Mesodermal cell (in vitro differentiated cells): ENCODE measurements around the gene CAMKV.
A peak's percentile ranks its signal among the peaks of the same experiment; 100 is the strongest.

Source experiments
- H3K27ac ChIP-seq: 2 replicates; pipeline ENCODE4 v1.7.0; 2013; ENCODE audit warnings: mild to moderate bottlenecking, low read depth, low read length, moderate library complexity; ENCODE audit not compliant: severe bottlenecking
- H3K36me3 ChIP-seq: 2 replicates; pipeline ENCODE4 v1.7.1; 2013; ENCODE audit warnings: mild to moderate bottlenecking, low read length, moderate library complexity; ENCODE audit not compliant: control insufficient read depth, insufficient read depth
- H3K4me1 ChIP-seq: one replicate; pipeline ENCODE4 v1.7.1; 2013; ENCODE audit warnings: mild to moderate bottlenecking, low read length; ENCODE audit not compliant: insufficient read depth, control insufficient read depth, poor library complexity, severe bottlenecking
- H3K4me3 ChIP-seq: 2 replicates; pipeline ENCODE4 v1.7.0; 2013; ENCODE audit warnings: low read length, control low read depth, mild to moderate bottlenecking; ENCODE audit not compliant: insufficient read depth, poor library complexity, severe bottlenecking; ENCODE audit errors: extremely low read depth
- H3K9me3 ChIP-seq: 2 replicates; pipeline ENCODE4 v1.7.1; 2013; ENCODE audit warnings: mild to moderate bottlenecking, low read length, moderate library complexity; ENCODE audit not compliant: control insufficient read depth
- WGBS, 2 experiments: methylation state at CpG; one replicate each; pipeline ENCODE4 v1.1.5; 2013; ENCODE audit warnings: missing lambda C conversion rate in 2 of 2; ENCODE audit not compliant: insufficient coverage in 2 of 2; 5-methylcytosine and 5-hydroxymethylcytosine counted together

The CAMKV gene

DNA sequence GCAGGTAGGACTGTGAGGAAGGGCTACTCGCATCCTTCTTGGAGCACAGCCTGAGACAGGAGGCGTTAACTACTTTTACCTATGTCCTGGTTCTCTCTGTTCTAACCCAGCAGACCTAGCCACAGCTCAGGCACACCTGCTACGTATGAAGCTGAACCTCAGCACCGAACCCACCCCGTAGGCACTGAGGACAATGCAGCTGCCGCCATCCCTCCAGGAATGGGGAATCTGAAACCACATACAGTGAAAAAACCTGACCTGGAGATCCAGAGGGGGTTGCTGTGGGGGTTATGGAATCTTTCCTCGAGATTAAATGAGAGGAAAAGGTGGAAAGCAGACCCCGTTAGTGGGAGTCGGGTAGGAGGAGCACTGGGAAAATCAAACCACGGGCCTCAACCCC lies 19.6 kb upstream of the CAMKV start:
- Histone ChIP-seq H3K36me3 (no peaks in the 10 kb centered on the region), H3K27ac (no peak overlapping the region), H3K9me3 (no peaks in the 10 kb centered on the region), H3K4me1 (no peaks in the 10 kb centered on the region), H3K4me3 (no peak overlapping the region)
- WGBS, 2 experiments, result 76 to 86% methylated on average over 10 of the region's 10 CpGs

DNA sequence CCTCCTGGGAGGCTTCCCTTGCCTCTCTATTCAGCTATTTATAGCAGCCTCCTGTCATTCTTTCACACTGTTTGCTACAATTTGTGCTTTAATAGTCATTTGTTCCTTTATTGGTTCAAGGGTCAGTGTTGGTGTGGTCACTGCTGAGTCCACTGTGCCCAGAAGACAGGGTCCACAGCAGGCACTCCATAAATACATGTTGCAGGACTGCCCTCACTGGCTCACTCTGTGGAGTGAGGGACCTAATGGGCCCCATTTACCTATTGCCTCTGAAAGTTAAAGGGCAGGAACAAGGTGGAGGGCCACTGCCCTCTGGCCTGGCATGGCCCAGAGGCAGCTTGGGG lies 17.2 kb upstream of the CAMKV start:
- Histone ChIP-seq H3K27ac (no peak overlapping the region), H3K4me1 (no peaks in the 10 kb centered on the region)

DNA sequence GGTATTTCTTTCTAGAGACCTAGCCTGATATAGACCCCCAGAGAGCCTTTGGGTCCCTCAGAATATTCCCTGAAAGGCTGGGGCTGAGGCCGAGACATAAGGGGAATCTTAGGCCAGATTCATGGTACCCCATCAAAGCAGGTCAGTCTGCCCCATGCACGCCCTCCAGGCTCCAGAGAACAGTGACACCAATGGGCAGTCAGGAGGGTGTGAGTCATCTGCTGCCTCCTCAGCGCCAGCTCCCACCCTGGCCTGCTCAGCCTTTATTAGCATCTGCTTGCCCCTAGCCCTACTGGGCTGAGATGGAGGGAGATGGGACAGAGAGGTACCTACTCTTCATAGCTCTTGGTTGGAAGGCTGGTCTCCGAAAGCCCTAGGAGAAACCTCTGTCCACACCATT lies 14.3 kb upstream of the CAMKV start:
- 80 to 98% methylated on average over 4 of the region's 4 CpGs for WGBS, 2 experiments
- no peak overlapping the region for H3K27ac ChIP-seq
- H3K4me1 ChIP-seq, result peaks cover 11% of the 10 kb centered on the region
- H3K36me3 ChIP-seq, result no peaks in the 10 kb centered on the region
- H3K9me3 ChIP-seq, result no peaks in the 10 kb centered on the region
- H3K4me3 ChIP-seq, result no peak overlapping the region

More for the DNA sequence above, 17.2 kb upstream of the CAMKV start:
- Histone ChIP-seq H3K4me3 (no peak overlapping the region), H3K36me3 (no peaks in the 10 kb centered on the region), H3K9me3 (no peaks in the 10 kb centered on the region)

DNA sequence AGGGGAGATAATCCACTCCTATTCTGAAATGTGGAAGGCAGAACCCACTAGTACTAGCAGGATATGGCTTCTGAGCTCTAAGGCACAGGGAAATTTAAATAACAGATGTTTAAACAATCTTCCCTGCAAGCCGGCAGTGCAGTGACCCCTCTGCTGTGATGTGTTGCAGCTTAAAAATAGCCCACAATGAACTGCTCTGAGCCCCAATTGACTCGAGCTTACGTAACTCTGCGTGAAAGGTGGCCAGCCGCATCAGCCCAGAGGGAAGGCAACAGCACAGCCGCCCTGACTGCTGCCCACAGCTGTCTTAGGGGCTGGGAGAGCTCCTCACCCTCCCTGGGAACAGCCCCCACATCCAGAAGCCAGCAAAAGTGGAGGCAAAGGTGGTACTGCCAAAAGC lies 12.5 kb upstream of the CAMKV start:
- no peaks in the 10 kb centered on the region for H3K36me3 ChIP-seq
- 72 to 81% methylated on average over 4 to 6 of the region's 6 CpGs for WGBS, 2 experiments
- peaks cover 11% of the 10 kb centered on the region for H3K4me1 ChIP-seq
- no peaks in the 10 kb centered on the region for H3K9me3 ChIP-seq
- no peak overlapping the region for H3K27ac ChIP-seq
- H3K4me3 ChIP-seq, result no peak overlapping the region

DNA sequence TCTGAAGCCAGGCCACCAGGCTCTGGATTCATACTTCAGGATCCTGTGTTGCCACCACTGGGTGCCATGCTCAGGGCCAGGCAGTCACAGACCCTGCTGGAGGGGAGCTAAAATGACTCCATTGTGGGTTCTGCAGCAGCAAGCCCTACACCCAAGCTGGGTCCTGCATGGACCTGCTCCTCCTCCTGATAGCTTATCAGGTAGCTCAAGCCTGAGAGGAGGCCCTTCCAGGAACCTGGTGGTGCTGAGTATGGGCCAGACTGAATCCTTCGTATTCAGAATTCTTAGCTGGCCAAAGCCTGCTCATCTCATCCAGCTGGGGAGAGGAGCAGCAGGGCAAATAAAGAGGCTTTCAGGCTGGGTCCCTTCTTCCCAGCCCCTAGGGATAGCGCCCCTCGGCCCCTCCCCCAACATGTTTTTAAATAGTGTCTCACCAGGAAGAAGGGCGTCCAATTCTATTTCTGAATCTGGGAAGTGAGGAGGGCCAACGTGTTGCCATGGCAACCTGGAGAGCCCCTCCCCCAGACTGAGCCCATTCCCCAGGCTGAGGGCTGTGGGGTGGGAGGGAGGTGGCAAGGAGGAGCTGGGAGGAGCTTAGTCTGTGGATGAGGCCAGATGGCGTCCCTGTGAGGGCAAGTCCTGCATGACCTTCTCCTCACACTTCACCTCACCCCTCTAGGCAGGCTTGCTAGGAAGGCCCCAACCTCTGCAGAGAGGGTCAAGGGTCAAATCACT lies 11.0 kb upstream of the CAMKV start:
- H3K4me3 ChIP-seq, result no peak overlapping the region
- H3K27ac ChIP-seq, result peak overlapping the region; percentile 46
- H3K36me3 ChIP-seq, result no peaks in the 10 kb centered on the region

DNA sequence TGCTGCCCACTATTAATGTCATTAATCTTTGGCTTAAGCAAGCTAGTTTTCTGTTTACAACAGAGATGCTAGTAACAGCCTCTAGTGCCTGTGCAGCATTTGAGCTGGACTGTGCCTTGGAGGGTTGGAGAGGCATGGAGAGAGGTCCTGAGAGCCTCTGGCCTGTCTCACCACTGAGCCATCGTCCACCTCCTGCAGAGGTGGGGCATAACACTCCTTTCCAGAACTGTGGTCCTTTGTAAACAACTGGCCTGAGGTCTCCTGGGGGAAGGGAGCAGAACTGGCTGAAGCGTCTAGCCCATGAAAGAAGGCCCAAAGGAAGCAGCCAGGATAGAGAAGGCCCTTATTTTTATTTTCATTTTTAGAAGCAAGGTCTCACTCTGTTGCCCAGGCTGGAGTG lies 10.0 kb upstream of the CAMKV start:
- Histone ChIP-seq H3K36me3 (no peaks in the 10 kb centered on the region), H3K4me3 (no peak overlapping the region), H3K4me1 (peaks cover 11% of the 10 kb centered on the region), H3K27ac (no peak overlapping the region), H3K9me3 (no peaks in the 10 kb centered on the region)
- WGBS, 2 experiments, result 50 to 83% methylated on average over 1 to 2 of the region's 2 CpGs

More for the DNA sequence above, 11.0 kb upstream of the CAMKV start:
- H3K9me3 ChIP-seq, result no peaks in the 10 kb centered on the region
- WGBS, 2 experiments, result 70 to 71% methylated on average over 1 to 2 of the region's 6 CpGs
- H3K4me1 ChIP-seq, result peaks cover 11% of the 10 kb centered on the region

DNA sequence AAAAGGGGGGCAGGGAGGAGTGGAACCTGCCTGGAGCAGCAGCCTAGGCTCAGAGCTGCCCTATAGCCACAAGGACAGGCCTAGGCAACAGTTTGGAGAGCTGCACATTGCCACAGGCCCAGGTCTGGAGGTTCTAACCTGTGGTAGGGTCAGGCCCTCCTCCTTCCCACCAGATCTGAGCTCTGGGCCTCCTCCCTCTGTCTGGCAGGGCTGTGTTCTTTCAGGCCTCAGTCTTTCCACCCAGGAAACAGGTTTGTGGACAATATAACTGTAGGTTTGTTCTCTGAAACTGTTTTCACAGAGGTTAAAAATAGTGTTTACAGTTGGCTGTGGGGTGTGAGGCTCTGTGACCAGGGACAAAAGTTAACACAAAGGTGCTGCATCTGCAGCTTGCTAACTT lies 9.0 kb upstream of the CAMKV start:
- Histone ChIP-seq H3K4me3 (no peak overlapping the region), H3K36me3 (no peaks in the 10 kb centered on the region), H3K27ac (no peak overlapping the region), H3K4me1 (peaks cover 11% of the 10 kb centered on the region), H3K9me3 (no peaks in the 10 kb centered on the region)

DNA sequence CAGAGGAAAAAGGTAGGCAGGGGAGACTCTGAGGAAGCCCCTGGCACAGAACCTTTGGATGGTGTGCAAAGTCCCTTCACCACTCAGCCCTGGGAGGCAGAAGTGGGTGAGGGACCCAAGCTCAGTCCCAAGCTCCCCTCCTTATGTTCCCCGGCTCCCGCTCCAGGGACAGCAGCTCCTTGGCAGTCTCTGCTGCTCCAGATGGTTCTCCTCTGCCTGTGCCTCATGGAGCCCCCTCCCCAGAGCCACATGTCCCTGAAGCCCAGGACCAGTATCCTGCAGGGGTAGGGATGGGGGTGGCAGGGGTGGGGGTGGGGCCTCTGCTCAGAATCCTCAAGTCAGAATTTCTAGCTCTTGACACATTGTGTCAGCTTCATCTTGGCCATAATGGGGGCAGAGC lies 8.0 kb upstream of the CAMKV start:
- Histone ChIP-seq H3K4me3 (no peak overlapping the region), H3K9me3 (no peaks in the 10 kb centered on the region), H3K36me3 (no peaks in the 10 kb centered on the region), H3K4me1 (peaks cover 11% of the 10 kb centered on the region), H3K27ac (no peak overlapping the region)
- no CpG with 5 or more reads among the region's 2 CpGs for WGBS, 2 experiments

DNA sequence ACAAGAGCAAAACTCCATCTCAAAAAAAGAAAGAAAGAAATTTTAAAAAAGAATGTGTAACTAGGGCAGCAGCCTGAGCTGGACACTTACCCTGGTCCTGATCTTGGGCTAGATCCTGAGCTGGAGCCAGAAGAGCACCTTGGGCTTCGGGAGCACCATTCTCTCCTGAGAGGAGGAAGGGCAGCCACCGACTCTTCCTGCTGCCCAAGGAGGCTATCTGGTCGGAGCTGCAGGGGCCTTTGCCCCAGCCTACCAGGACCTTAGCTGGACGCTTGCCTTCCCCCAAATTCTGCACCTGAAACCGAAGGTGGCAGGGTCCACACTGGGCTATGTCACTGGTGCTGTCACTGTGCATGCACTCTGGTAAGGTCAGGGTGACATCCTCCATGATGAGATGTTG lies 6.9 kb upstream of the CAMKV start:
- 84 to 88% methylated on average over 3 to 5 of the region's 5 CpGs for WGBS, 2 experiments
- H3K27ac ChIP-seq, result no peak overlapping the region
- H3K4me1 ChIP-seq, result peaks cover 20% of the 10 kb centered on the region
- no peak overlapping the region for H3K4me3 ChIP-seq
- no peaks in the 10 kb centered on the region for H3K36me3 ChIP-seq
- H3K9me3 ChIP-seq, result no peaks in the 10 kb centered on the region

DNA sequence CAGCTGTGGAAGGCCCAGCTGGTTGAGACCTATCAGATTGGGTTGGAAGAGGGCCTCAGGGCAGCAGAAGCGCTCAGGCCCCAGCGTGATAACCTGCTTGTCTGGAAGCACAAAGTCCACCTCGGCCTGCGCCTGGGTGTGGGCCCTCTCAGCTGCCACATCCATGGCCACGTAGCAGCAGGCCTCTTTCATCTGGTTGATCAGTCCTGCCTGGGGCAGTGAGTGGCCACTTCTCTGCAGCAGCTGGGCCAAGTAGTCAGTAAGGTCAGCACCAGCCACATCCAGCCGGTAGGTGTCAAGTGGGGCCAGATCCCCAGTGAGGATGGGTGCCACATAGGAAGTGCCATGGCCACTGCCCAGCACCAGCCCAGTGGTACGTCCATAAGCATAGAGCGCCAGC lies 3.9 kb upstream of the CAMKV start:
- WGBS, 2 experiments, result 94% methylated on average over 8 of the region's 8 CpGs
- Histone ChIP-seq H3K4me1 (peaks cover 16% of the 10 kb centered on the region), H3K36me3 (no peaks in the 10 kb centered on the region), H3K9me3 (no peaks in the 10 kb centered on the region), H3K4me3 (no peak overlapping the region), H3K27ac (peak overlapping the region; percentile 45)

DNA sequence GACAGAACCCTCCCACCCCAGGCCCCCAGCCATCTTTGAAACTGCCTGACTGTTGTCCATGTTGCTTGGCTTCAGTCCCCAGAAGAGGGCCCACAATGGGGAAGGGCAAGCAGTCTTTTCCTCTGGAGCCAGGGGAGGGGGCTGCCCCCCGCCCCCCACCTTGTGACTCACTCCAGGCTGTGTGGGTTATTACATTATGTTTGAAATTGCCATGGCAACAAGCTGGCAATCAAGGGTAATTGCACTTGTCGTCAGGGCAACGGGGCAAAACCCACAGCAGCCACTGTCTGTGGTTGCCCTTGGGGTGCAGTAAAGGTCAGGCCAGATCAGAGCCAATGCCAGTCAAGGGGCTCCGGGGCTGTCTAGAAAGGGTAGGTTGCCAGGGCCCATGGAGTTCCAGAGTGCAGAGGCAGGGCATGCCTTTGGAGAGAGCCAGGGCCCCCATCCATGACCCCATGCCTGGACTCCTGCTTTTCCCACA lies 3.1 kb upstream of the CAMKV start:
- H3K27ac ChIP-seq, result peak overlapping the region; percentile 67
- H3K36me3 ChIP-seq, result no peaks in the 10 kb centered on the region
- peaks cover 17% of the 10 kb centered on the region for H3K4me1 ChIP-seq
- H3K4me3 ChIP-seq, result no peak overlapping the region
- no peaks in the 10 kb centered on the region for H3K9me3 ChIP-seq
- WGBS, 2 experiments, result 77 to 81% methylated on average over 3 of the region's 4 CpGs
